Measurements from ENCODE around the gene IRF5. TPM values are rescaled to one million over a fixed set of nuclear protein-coding genes. Genes with fewer than 3 reads are reported as not detected.
A peak's percentile ranks its signal among the peaks of the same experiment; 100 is the strongest.
"Not testable (repeated sequence)": the region's sequence is repeated elsewhere in the genome, so short reads cannot be mapped to it uniquely, and the experiment has no call there.

Gene IRF5
- total and polyA plus RNA-seq, 5 donors, result 1.6 to 4.6 (median 4.1) TPM

GRCh38 chr7:128941323-128941890, 3.7 kb downstream of the IRF5 start:
- peak in 1 of 3 donors; percentile 29 for DNase-seq
- intact Hi-C loops (cut with DNase I), result no loop called here
- 82% methylated on average over 15 of the region's 15 CpGs for WGBS
- H3K27me3 ChIP-seq (ENCODE audit: control insufficient read depth, insufficient read depth), result no peaks in the 10 kb centered on the region
- no peaks in the 10 kb centered on the region for H3K9me3 ChIP-seq (ENCODE audit: control insufficient read depth, low read length)
- H3K4me3 ChIP-seq (ENCODE audit: low read length), result no peak overlapping the region
- no peaks in the 10 kb centered on the region for H3K4me1 ChIP-seq (ENCODE audit: control insufficient read depth, insufficient read depth, low read length)
- H3K27ac ChIP-seq (ENCODE audit: low read length), result no peak overlapping the region
- ATAC-seq, result no peak

DNA sequence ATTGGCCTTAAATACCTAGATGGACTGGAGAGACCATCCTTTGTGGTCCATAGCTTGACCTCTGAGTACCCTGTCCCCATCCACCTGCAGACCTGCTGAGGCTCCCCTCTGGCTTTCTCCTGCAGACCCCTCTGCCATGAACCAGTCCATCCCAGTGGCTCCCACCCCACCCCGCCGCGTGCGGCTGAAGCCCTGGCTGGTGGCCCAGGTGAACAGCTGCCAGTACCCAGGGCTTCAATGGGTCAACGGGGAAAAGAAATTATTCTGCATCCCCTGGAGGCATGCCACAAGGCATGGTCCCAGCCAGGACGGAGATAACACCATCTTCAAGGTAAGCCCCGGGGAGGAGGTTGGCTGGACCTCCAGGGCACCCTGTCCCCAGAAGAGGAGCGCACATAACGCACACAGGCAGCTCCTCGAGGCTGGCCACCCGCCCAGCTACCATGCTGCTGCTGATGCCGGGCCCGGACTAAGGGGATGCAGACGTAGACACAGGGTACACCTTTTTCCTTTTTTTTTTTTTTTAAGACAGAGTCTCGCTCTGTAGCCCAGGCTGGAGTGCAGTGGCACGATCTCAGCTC, 4.3 kb downstream of the IRF5 start:
- no peaks in the 10 kb centered on the region for H3K27me3 ChIP-seq (ENCODE audit: control insufficient read depth, insufficient read depth)
- H3K4me3 ChIP-seq (ENCODE audit: low read length), result no peak overlapping the region
- DNase-seq (peak in 1 of 3 donors; percentile 40), ATAC-seq (no peak)
- no peak overlapping the region for H3K27ac ChIP-seq (ENCODE audit: low read length)
- WGBS, result 87% methylated on average over 16 of the region's 16 CpGs
- intact Hi-C loops (cut with DNase I), result no loop called here
- H3K4me1 ChIP-seq (ENCODE audit: control insufficient read depth, insufficient read depth, low read length), result no peaks in the 10 kb centered on the region
- H3K9me3 ChIP-seq (ENCODE audit: control insufficient read depth, low read length), result no peaks in the 10 kb centered on the region

DNA sequence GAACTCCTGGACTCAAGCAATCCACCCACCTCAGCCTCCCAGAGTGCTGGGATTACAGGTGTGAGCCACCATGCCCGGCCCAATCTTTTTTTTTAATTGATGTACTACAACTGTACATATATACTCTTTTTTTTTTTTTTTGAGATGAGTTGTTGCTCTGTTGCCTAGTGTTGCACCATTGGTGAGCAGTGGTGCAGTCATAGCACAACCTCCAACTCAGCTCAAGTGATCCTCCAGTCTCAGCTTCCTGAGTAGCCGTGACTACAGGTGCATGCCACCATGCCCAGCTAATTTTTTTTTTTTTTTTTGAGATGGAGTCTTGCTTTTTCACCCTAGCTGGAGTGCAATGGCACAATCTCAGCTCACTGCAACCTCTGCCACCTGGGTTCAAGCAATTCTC, 5.5 kb downstream of the IRF5 start:
- H3K27ac ChIP-seq (ENCODE audit: low read length); H3K27me3 ChIP-seq (ENCODE audit: control insufficient read depth, insufficient read depth); intact Hi-C loops (cut with DNase I); H3K9me3 ChIP-seq (ENCODE audit: control insufficient read depth, low read length); H3K4me3 ChIP-seq (ENCODE audit: low read length); ATAC-seq; DNase-seq; H3K4me1 ChIP-seq (ENCODE audit: control insufficient read depth, insufficient read depth, low read length): not testable (repeated sequence)
- WGBS, result 88% methylated on average over 2 of the region's 2 CpGs

DNA sequence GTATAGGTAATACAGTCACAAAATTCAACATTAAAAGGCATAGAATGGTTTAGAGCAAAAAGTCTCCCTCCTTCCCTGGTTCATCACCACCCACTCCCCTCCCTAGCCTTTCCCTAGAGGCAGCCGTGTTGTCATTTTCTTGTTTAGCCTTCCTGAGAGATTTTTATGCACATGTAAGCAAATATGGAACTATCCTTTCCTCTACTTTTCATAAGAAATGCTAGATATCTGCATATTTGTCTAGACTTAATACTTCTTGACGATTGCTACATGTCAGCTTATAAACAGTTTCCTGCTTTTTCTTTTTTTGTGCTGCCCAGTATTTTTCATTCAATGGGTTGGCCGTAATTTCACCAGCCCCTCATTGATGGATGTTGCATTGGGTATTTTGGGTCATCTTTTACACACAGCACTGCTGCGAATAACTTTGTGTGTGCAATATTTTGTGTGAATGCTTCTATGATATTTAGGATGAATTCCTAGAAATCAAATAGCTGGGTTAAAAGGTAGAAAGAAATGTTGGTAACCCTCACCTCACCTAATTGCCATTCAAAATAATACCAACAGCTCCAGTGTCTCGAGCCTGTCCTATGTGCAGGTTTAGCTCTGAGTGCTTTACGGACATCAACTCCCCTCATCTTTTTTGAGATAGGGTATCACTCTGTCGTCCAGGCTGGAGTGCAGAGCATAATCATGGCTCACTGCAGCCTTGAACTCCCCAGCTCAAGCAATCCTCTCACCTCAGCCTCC, 6.9 kb downstream of the IRF5 start:
- Histone ChIP-seq H3K9me3 (ENCODE audit: control insufficient read depth, low read length) (no peaks in the 10 kb centered on the region), H3K27ac (ENCODE audit: low read length) (no peak overlapping the region), H3K4me1 (ENCODE audit: control insufficient read depth, insufficient read depth, low read length) (no peaks in the 10 kb centered on the region), H3K4me3 (ENCODE audit: low read length) (no peak overlapping the region), H3K27me3 (ENCODE audit: control insufficient read depth, insufficient read depth) (no peaks in the 10 kb centered on the region)
- no peak for ATAC-seq
- DNase-seq, result no peak
- intact Hi-C loops (cut with DNase I), result no loop called here
- WGBS, result 69% methylated on average over 7 of the region's 7 CpGs

- H3K4me1 ChIP-seq (ENCODE audit: control insufficient read depth, insufficient read depth, low read length), result no peaks in the 10 kb centered on the region
- intact Hi-C loops (cut with DNase I), result no loop called here
- 88% methylated on average over 21 of the region's 21 CpGs for WGBS
- no peak overlapping the region for H3K27ac ChIP-seq (ENCODE audit: low read length)
- no peak for ATAC-seq
- no peaks in the 10 kb centered on the region for H3K27me3 ChIP-seq (ENCODE audit: control insufficient read depth, insufficient read depth)
- no peaks in the 10 kb centered on the region for H3K9me3 ChIP-seq (ENCODE audit: control insufficient read depth, low read length)
- H3K4me3 ChIP-seq (ENCODE audit: low read length), result no peak overlapping the region
- peak in 2 of 3 donors; percentile 39 to 45 for DNase-seq
Measured at GRCh38 chr7:128945668-128946366, 8.1 kb downstream of the IRF5 start.

DNA sequence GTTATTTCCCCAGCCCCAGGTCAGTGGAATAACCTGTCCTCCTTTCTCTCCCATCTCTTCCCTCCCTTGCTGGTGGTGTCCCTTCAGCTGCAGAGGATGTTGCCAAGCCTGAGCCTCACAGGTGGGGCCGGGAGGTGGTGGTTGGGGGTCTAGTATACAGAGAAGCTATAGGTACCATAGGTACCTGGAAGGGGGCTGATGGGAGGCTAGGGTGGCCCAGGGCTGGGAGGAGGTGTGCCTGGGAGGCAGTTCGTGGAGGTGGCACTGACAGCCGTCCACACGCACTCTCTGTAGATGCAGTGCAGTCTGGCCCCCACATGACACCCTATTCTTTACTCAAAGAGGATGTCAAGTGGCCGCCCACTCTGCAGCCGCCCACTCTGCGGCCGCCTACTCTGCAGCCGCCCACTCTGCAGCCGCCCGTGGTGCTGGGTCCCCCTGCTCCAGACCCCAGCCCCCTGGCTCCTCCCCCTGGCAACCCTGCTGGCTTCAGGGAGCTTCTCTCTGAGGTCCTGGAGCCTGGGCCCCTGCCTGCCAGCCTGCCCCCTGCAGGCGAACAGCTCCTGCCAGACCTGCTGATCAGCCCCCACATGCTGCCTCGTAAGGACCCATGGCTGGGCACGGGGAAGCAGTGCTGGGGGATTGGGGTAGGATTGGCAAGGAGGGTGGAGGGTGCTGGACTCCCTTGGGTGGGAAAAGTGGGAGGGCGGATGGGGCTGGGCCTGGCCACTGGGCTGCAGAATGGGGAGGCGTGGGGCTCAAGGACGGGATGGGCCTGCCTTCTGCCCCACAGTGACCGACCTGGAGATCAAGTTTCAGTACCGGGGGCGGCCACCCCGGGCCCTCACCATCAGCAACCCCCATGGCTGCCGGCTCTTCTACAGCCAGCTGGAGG, 9.5 kb downstream of the IRF5 start:
- Histone ChIP-seq H3K9me3 (ENCODE audit: control insufficient read depth, low read length) (no peaks in the 10 kb centered on the region), H3K4me1 (ENCODE audit: control insufficient read depth, insufficient read depth, low read length) (no peaks in the 10 kb centered on the region), H3K4me3 (ENCODE audit: low read length) (no peak overlapping the region), H3K27me3 (ENCODE audit: control insufficient read depth, insufficient read depth) (no peaks in the 10 kb centered on the region), H3K27ac (ENCODE audit: low read length) (no peak overlapping the region)
- intact Hi-C loops (cut with DNase I), result no loop called here
- 79% methylated on average over 22 of the region's 22 CpGs for WGBS
- ATAC-seq, result peak; percentile 22 to 25
- DNase-seq, result peak in 1 of 3 donors; percentile 50

DNA sequence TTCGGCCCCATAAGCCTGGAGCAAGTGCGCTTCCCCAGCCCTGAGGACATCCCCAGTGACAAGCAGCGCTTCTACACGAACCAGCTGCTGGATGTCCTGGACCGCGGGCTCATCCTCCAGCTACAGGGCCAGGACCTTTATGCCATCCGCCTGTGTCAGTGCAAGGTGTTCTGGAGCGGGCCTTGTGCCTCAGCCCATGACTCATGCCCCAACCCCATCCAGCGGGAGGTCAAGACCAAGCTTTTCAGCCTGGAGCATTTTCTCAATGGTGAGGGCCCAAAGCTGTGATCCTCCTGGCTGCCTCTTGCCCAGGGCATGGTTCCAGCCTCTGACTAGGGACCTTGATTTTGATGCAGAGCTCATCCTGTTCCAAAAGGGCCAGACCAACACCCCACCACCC, 10.1 kb downstream of the IRF5 start:
- no peak overlapping the region for H3K4me3 ChIP-seq (ENCODE audit: low read length)
- H3K9me3 ChIP-seq (ENCODE audit: control insufficient read depth, low read length), result no peaks in the 10 kb centered on the region
- no peak overlapping the region for H3K27ac ChIP-seq (ENCODE audit: low read length)
- intact Hi-C loops (cut with DNase I), result no loop called here
- H3K4me1 ChIP-seq (ENCODE audit: control insufficient read depth, insufficient read depth, low read length), result no peaks in the 10 kb centered on the region
- DNase-seq, result no peak
- H3K27me3 ChIP-seq (ENCODE audit: control insufficient read depth, insufficient read depth), result no peaks in the 10 kb centered on the region
- 89% methylated on average over 9 of the region's 9 CpGs for WGBS
- no peak for ATAC-seq

DNA sequence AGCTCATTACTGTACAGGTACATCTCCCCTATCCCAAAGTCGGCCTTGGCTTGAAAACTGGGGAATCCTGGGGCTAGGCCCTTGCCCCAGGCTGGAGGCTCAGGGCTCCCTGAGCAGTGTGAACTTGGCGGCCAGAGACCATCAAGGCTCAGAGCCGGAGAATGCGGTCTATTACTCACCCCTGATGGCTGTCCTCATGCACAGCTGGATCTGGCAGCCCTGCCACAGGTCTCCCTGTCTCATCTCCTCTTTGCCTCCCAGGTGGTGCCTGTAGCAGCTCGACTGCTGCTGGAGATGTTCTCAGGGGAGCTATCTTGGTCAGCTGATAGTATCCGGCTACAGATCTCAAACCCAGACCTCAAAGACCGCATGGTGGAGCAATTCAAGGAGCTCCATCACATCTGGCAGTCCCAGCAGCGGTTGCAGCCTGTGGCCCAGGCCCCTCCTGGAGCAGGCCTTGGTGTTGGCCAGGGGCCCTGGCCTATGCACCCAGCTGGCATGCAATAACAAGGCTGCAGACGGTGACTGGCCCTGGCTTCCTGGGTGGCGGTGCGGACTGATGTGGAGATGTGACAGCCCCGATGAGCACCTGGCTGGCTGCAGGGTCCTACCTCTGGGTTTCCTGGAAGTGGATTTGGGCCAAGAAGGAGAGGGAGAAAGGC, 10.7 kb downstream of the IRF5 start:
- Histone ChIP-seq H3K27me3 (ENCODE audit: control insufficient read depth, insufficient read depth) (no peaks in the 10 kb centered on the region), H3K4me1 (ENCODE audit: control insufficient read depth, insufficient read depth, low read length) (no peaks in the 10 kb centered on the region), H3K4me3 (ENCODE audit: low read length) (no peak overlapping the region), H3K9me3 (ENCODE audit: control insufficient read depth, low read length) (no peaks in the 10 kb centered on the region), H3K27ac (ENCODE audit: low read length) (no peak overlapping the region)
- WGBS, result 78% methylated on average over 12 of the region's 12 CpGs
- ATAC-seq (peak; percentile 27 to 30), DNase-seq (peak in 1 of 3 donors; percentile 43)
- intact Hi-C loops (cut with DNase I), result no loop called here

- Histone ChIP-seq H3K27ac (ENCODE audit: low read length) (no peak overlapping the region), H3K4me3 (ENCODE audit: low read length) (no peak overlapping the region), H3K9me3 (ENCODE audit: control insufficient read depth, low read length) (no peaks in the 10 kb centered on the region), H3K27me3 (ENCODE audit: control insufficient read depth, insufficient read depth) (no peaks in the 10 kb centered on the region), H3K4me1 (ENCODE audit: control insufficient read depth, insufficient read depth, low read length) (no peaks in the 10 kb centered on the region)
- intact Hi-C loops (cut with DNase I), result no loop called here
- peak in 1 of 2 donors; percentile 27 for ATAC-seq
- DNase-seq, result peak in 1 of 3 donors; percentile 50
- WGBS, result 83% methylated on average over 4 of the region's 4 CpGs
Measured at GRCh38 chr7:128948976-128949760, 11.4 kb downstream of the IRF5 start.
